Activated CD4-positive, alpha-beta T cell treated with anti-CD3 and anti-CD28 coated beads for 24 hours (primary cell): Measurements from ENCODE around the gene CD109.
"Not testable (repeated sequence)": the region's sequence is repeated elsewhere in the genome, so short reads cannot be mapped to it uniquely, and the experiment has no call there.

Source experiments
- DNase-seq, 2 donors: peaks; one replicate each; pipeline ENCODE4 v3.0.0-alpha.2; 2020; ENCODE audit warnings: low read depth in 2 of 2

Gene CD109

DNA sequence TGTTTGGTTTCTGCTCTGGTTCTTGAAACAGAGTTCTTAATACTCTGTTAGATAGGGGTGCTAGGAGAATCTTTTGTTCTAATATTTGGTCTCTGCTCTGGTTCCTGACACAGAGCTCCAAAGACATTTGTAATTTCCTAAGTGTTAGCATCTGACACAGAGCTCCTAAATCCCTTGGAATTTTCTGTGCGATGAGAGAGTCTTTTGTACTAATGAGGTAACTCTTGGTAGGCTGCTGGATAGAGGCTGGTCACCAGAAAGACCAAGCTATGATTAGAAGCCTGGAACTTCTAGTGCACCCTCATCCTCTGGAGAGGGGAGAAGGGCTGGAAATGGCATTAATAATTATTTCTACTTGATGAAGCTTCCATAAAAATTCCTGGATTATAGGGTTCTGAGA lies 7.7 kb upstream of the CD109 start:
- DNase-seq = no peak

DNA sequence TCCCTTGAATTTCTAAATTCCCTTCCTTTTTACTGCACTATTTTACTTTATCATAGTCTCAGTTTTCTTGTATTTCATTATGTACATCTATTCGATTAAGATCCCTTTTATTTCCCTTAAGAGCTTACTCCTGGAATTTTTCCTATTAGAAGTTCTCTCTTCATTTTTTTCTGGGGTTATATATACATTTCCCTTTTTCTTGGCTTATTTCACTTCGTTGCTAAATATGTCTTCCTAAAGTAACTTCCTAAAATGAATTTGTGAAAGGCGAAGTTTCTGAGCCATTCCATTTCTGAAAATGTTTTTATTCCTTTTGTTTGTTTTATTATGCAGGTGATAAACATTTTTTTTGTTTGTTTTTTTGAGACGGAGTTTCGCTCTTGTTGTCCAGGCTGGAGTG lies 5.9 kb upstream of the CD109 start:
- DNase-seq = no peak

DNA sequence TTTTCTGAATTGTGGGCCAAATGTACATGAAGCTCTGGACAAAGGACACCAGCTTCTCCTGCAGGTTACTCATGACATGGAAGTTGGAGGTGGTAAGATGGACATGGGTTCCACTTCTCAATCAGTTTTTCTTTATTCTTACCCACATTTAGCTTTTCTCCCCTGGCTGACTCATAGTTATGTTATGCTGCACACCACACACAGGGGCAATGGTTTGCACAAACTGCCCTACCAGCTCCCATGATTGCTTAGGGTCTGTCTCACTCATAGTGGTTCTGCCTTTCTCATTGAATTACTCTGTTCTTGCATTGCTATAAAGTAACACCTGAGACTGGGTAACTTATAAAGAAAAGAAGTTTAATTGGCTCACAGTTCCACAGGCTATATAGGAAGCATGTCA lies 4.5 kb upstream of the CD109 start:
- DNase-seq = no peak

DNA sequence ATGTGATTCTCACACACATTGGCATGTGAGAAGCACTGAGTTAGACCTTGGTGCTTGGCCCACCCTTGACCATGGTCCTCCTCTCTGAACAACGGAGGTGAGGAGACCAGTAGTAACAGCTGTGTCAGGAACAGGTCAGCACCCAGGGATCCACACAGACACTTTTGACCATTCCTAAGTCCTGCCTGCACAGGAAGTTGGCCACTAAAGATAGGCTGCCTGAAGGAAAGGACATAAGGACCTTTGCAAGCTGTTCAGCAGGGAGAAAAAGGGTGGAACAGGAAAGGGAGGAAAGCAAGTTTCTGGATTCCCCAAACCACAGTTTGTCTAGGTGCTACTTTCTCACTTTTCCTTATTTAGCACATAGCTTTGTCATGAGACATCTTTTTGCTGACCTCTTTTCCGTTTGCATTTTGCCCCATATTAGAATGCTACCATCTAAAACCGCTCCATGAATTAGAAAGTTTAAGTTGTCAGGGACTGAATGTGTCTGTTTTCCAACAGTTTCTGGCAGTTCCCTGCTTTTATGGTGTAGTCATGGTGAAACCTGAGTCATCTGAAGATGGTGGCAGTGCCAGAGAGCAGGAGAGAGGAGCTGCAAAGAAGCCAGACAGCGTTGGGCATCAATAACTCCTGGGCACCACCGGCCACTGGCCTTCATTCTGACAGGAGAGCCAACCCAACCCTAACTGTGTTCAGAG lies 1.1 kb upstream of the CD109 start:
- DNase-seq = no peak

DNA sequence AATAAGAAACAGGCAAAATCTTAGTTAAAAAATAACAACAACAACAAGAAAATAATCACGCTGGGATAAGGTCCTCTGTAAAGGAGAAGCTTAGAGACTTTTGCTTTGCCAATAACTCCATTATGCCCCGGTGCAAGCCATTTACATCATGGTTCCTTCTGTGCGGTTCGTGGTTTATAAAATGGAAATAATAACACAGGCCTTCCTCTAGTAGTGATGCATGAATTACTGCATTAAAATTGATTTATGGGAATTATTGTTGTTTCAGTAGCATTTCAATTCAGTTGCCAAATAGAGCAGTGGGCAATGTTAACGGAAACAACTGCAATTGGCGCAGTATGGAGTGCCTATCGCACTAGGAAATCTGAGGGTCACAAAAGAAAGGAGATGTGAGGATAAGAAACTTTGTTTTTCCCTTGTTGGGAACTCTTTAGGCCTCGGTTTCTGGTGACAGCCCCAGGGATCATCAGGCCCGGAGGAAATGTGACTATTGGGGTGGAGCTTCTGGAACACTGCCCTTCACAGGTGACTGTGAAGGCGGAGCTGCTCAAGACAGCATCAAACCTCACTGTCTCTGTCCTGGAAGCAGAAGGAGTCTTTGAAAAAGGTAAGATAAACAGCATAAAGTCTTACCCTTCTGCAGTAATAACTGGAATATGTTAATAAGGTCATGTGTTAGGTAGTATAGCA lies 1.1 kb downstream of the CD109 start:
- DNase-seq = no peak

DNA sequence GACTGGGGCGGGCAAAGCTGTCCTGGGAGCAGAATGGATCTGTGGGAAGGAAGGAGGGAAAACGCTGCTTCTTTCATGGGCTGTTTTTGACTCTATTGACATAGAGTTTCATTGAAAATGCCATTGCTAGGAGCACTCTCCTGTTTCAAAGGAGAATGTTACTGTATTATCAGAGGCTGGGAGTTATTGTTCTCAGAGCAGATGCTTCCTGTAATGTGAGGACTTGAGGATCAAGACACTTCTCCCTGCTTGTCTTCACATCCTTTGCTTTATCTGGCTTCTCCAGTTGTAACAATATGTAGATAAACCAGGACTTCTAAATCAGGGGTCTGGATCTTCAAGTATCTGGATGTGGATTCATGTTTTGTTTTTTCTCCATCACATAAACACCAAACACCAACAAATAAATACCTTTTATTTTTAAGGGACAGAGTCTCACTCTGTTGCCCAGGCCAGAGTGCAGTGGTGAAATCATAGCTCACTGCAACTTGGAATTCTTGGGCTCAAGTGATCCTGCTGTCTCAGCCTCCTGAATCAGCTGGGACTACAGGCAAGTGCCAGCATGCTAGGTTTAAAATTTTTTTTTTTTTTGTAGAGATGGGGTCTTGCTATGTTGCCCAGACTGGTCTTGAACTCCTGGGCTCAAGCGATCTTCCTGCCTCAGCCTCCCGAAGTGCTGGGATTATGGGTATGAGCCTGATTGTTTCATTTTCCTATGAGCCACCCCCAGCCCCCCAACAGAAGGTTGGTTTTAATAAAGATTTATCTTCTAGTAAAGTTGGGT lies 3.9 kb downstream of the CD109 start:
- DNase-seq = no peak

DNA sequence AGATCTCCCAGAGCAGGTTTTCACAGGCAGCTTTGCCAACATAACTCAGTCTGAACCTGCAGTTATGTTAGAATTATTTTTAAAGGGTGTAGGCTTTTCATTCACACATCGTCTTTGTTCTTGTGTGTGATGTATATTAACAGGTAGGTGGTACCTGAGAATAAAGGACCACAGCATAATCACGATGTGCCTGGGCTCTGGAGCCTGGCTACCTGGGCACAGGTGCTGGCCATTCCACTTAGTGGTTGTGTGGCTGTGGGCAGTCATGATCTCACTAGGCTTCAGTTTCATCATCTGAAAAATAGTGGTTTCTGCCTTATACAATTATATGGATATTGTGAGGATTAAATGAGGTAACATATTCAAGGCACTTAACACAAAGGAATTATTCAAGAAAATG lies 6.4 kb downstream of the CD109 start:
- no peak for DNase-seq

DNA sequence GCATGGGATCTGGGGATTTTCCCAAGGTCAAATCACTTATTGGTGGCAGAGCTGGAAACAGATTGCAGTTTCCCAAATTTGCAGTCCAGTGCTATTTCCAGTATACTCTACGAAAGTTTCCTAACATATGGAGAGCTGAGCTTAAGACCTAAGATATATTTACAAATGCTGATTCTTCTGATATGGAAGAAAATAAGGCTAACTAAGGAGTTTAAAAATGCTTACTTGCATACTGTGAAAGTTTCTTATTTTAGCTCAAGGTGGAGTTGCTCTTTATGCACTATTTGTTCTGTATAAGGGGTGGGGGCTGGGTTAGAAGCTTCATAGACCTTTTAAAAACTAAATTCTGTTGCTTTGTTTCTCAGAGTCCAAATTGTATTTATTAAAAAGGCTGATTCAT lies 7.5 kb downstream of the CD109 start:
- no peak for DNase-seq

DNA sequence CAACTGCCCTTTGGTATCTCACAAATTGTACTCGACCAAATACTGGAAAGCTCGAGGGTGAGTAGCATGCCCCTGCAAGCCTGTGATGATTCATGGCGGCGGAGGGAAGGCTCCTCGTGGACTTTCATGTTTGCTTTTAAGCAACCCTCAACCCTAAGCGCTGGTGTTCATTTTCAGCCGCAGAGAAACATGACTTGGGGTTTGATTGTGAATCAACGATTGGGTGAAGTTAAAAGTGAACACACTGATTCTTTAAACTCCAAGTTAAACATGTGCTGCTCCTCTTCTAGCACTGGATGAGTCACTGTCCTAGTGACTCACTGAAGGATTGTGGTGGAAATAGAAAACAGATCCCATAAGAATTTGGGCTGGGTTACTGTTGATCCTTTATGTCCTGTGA lies 8.3 kb downstream of the CD109 start:
- no peak for DNase-seq

DNA sequence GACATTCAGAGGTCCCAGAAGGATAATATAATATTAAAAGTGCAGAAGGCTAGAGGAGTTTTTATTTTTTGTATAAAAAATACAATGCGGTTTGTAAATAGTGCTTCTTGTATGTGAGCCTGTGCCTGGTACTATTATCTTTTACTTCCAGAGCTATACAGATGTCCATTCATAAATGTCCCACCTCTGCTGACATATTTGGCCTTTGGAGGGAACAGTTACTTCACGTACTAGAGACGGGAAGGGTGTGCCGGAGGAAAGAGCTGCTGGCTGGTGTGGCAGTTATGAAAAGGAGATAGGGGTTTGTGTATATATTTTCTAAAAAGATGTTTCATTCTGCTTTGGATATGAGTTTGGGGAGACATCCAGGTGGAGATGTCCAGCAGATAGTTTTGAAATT lies 8.8 kb downstream of the CD109 start:
- no peak for DNase-seq

DNA sequence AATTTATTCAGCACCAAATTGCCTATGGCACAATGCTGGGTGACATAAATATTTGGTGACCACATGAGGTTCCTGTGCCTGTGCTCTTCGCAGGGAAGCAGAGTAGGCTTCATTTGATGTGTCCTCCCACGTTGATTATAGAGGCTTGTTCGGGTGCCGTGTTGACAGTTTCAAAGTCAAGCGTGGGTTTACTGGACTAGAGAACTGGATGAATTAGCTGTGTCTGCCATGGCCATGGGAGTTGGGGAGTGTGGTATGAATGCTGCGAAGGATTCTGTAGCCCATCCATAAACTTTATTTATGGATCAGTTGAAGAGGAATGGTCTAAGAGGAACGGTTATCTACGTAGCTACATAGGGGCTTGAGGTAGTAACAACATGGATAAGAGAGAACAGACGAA lies 11.0 kb downstream of the CD109 start:
- DNase-seq = no peak

DNA sequence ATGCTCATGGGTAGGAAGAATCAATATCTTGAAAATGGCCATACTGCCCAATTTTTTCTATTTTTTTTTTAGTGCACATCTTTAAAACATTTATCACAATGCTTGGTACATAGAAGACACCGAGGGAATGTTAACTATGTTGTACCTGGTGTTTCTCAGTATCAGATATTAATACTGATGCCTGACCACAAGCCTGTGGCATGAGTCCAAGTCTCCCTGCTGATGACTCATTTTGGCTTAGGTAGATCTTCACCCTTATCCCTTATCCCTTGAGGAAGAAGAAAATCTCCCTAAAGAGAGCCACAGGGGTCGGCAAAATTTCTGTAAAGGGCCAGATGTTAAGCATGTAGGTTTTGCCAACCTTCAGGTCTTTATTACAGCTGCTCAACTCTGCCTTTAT lies 14.5 kb downstream of the CD109 start:
- DNase-seq = no peak

DNA sequence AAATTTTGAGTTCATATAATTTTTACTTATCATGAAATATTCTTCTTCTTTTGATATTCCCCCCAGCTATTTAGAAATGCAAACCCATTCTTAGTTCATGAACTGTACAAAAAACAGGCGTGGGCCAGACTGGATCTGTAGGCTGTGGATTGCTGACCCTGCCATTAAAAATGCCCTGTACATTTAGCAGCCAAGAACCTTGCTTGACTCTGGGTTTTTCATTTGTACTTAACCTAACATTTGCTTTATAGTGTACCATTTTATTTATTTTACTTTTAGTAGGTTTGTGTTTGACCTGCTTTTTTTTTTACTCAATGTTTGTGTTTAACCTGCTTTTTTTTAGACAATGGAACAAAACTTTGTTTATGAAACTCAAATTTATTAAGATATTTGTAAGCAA lies 14.9 kb downstream of the CD109 start:
- DNase-seq = no peak

DNA sequence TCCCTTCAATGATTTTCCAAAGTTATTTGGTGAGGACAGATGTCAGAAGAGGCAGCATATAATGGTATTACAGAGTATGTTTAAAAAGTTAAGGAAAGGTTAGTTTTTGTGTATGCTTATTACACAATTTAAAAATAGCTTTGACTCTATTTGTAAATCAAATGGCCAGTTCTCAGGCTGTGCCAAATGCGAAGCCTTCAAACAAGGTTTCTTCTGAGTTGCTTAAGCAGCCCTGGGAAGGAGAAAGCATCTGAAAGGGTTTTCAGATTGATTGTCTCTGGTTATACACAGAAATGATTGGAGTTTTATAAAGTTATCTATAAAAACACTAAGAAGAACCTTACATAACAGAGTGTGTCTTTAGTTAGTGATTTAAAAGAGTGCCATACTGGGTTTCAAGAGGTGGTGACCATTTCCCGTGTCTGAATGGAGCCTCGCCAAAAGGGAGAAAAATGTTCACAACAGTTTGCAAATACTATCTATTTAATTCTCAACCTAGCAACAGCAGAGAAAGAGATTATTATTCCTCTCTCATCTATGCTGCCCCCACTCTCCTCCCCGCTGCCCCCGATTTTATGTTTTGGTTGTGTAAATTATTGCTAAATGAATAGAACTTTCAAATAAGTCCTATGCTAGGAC lies 16.7 kb downstream of the CD109 start:
- no peak for DNase-seq

DNA sequence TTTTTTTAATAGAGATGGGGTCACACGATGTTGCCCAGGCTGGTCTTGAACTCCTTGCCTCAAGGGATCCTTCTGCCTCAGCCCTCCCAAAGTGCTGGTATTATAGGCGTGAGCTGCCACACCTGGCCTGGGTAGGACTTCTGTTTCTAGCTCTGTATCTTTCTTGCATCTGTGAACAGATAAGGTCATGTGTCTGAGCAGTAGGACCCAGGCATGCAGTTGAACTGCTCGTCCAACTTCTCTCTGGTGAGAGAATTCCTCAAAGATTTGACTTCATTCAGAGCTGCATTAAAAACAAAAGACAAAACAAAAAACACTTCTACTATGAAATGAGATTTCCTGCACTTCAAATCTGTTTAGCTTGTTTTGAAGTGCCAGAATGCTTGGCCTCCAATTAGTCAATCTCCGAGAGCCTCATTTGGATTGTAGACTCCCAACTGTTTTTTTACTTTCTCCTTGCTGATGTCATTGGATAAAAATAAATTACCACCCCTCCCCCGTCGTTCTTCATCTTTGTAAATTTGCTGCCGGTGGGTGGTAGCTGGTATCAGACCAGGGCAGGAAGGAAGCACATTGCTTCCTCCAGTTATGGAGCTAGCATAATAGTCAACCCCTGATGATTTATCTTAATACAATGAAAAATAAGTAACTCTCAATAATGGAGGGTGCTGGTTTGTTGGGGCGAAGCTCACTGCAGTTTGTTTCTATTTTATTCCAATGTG lies 17.6 kb downstream of the CD109 start:
- no peak for DNase-seq

DNA sequence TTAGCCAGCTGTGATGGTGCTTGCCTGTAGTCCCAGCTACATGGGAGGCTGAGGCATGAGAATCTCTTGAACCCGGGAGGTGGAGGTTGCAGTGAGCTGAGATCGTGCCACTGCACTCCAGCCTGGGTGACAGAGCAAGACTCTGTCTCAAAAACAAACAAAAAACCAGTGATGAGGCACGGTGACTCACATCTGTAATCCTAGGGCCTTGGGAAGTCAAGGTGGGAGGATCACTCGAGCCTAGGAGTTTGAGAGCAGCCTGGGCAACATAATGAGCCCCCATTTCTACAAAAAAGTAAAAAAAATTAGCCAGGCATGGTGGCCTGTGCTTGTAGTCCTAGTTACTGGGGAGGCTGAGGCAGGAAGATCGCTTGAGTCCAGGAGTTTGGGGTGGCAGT lies 19.1 kb downstream of the CD109 start:
- DNase-seq = not testable (repeated sequence)

DNA sequence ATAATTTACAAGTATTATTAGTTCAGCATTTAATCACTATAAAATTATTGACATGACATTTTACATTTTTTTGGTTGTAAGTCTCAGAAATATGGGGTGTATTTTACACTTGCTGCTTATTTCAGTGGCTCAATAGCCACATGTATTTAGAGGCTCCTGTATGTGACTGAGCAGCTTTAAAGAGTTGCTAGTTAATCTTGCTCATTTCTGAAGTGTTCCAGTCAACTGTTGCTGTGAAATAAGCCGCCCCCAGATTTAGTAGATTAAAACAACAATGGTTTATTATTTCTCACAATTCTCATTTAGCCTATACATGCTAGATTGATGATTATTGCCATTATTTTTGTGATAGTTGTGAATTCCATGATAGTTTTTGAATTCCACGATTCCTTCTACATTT lies 23.0 kb downstream of the CD109 start:
- no peak for DNase-seq

DNA sequence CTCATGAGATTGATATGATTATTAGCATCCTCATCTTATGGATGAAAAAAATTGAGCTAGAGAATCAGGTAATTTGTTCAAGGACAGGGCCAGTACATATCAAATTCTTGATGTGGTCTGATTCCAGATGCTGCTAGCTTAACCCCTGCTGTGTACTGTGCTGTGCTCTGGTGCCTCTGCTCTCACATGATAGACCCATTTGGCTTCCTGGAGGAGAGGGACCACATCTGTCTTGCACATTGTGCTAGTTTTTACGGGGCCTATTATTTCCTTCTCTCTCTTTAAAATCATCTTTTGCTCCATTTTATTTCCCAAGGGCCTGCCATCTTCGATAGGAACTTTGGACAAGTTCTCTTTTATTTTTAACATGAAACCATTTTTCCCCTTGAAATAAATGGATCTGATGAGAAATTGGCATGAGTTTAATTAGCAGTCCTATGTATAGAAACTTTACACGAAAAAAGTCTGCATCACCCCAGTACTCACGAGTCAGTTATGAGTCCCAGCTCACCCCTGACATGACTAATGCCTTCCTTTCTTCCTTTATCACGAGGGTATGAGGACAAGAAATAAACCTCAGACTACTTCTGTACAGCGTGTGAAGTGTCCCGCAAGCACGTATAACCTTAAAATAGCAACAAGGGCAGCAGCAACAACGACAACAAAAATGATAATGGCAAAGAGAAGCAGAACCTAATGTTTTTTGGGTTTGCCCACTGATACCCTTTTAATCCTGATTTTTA lies 26.5 kb downstream of the CD109 start:
- peak in 1 of 2 donors; percentile 4 for DNase-seq

DNA sequence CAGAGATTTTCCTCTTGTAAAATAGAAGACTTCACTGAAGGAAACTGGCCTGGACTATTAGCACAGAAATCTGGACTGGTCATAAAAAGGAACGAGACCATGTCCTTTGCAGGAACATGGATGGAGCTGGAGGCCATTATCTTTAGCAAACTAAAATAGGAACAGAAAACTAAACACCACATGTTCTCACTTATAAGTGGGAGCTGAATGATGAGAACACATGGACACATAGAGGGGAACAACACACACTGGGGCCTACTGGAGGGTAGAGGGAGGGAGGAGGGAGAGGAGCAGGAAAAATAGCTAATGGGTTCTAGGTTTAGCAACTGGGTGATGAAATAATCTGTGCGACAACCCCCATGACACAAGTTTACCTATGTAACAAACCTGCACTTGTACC lies 27.5 kb downstream of the CD109 start:
- not testable (repeated sequence) for DNase-seq

DNA sequence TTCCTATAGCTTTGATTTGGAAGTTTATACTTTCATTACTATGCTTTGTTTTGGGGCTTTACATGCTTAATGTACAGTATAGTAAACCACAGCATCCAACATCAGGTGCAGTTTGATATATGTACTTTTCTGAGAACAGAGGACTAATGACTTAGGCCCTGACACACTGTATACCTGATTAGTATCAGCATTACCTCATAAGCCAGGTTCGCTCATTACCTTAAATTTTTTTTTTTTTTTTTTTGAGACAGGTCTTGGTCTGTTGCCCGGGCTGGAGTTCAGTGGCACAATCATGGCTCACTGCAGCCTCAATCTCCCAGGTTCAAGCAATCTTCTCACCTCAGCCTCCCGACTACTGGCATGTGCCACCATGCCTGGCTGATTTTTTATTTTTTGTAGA lies 28.4 kb downstream of the CD109 start:
- DNase-seq = no peak

DNA sequence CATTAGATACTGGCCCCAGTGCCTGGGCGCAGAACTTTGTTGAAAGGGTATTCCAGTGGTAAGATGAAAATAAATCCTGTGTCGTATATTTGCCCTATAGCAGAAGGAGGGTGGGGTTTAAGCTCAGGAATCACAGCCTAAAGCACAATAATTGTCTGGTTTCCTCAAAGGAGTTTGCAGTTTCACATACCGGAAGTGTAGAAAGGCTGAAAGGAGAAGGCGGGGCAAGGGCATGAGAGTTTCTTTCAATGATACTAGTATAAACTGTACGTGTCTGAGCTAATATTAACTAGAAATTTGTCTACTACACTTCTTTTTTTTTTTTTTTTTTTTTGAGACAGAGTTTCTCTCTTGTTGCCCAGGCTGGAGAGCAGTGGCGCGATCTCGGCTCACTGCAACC lies 29.2 kb downstream of the CD109 start:
- DNase-seq = not testable (repeated sequence)
